GM11168 (cell line): ENCODE measurements around the gene TSPAN9.

Source experiments
- in situ Hi-C: fragments of 300-500 bp; cut with MboI; formaldehyde crosslinking; loops from one replicate; pipeline ENCODE4 v1.12.0; 2022; ENCODE audit warnings: low sequenced_read_pairs; ENCODE audit not compliant: unreplicated experiment

Gene TSPAN9

GRCh38 chr12:3073438-3074250 is 3.5 kb upstream of the TSPAN9 start:
- in situ Hi-C loops, result no loop called here

- in situ Hi-C loops, result no loop called here
Measured at GRCh38 chr12:3075315-3075714, 1.9 kb upstream of the TSPAN9 start.

GRCh38 chr12:3077572-3078081 is 448 bp downstream of the TSPAN9 start:
- in situ Hi-C loops, result no loop called here

GRCh38 chr12:3078086-3078820 is 1.1 kb downstream of the TSPAN9 start:
- in situ Hi-C loops, result no loop called here

- in situ Hi-C loops, result no loop called here
Measured at GRCh38 chr12:3081091-3081490, 3.9 kb downstream of the TSPAN9 start.

GRCh38 chr12:3081886-3082285 is 4.7 kb downstream of the TSPAN9 start:
- in situ Hi-C loops, result no loop called here

- in situ Hi-C loops, result no loop called here
Measured at GRCh38 chr12:3083241-3083920, 6.2 kb downstream of the TSPAN9 start.

GRCh38 chr12:3083921-3084347 is 6.8 kb downstream of the TSPAN9 start:
- in situ Hi-C loops, result no loop called here

- in situ Hi-C loops, result no loop called here
Measured at GRCh38 chr12:3084742-3085141, 7.6 kb downstream of the TSPAN9 start.

GRCh38 chr12:3085341-3086139 is 8.4 kb downstream of the TSPAN9 start:
- in situ Hi-C loops, result no loop called here

GRCh38 chr12:3086211-3086610 is 9.0 kb downstream of the TSPAN9 start:
- in situ Hi-C loops, result no loop called here

GRCh38 chr12:3086729-3087323 is 9.6 kb downstream of the TSPAN9 start:
- in situ Hi-C loops, result no loop called here

- in situ Hi-C loops, result no loop called here
Measured at GRCh38 chr12:3087758-3088650, 10.8 kb downstream of the TSPAN9 start.

- in situ Hi-C loops, result no loop called here
Measured at GRCh38 chr12:3089588-3089987, 12.4 kb downstream of the TSPAN9 start.

- in situ Hi-C loops, result no loop called here
Measured at GRCh38 chr12:3090240-3091037, 13.3 kb downstream of the TSPAN9 start.

GRCh38 chr12:3091038-3091319 is 13.8 kb downstream of the TSPAN9 start:
- in situ Hi-C loops, result no loop called here

GRCh38 chr12:3091382-3092241 is 14.4 kb downstream of the TSPAN9 start:
- in situ Hi-C loops, result no loop called here
